GM03348 (cell line): ENCODE results near the gene GNAT3.
A peak's percentile ranks its signal among the peaks of the same experiment; 100 is the strongest.

Source experiments
- DNase-seq: peaks from one replicate; pipeline ENCODE4 v3.0.0; 2012; ENCODE audit warnings: low spot score

GNAT3 gene

DNA sequence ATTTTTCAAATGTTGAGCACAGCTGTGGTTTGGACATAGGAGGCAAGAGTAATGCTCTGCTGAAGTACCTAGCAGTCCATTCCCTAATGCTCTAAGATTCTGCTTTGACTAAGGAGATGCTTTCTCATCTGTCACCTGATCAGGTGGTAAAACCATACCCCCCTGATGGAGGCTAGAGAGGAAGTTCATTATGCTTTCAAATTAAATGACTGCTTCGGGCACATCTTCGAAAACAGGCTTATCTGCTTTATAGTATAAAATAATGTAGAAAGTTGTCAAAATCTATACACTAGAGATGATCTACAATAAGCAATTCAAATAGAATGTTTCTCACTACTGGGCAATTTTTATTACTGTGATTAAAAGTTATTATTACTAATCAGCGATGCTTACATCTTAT lies at the start of gene GNAT3:
Gene GNAT3, minus strand, starts transcription at position 101 of the 400 bp plus-strand sequence. CDS start 138 bp downstream, outside the sequence.
- no peak for DNase-seq

DNA sequence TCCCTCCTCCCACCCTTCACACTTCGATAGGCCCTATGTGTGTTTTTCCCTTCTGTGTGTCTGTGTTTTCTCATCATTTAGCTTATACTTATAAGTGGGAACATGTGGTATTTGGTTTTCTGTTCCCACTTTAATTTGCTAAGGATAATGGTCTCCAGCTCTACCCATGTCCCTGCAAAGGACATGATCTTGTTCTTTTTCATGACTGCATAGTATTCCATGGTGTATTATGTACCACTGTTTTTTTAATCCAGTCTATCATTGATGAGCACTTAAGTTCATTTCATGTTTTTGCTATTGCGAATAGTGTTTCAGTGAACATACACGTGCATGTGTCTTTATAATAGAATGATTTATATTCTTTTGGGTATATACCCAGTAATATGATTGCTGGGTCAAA lies 46.3 kb upstream of the GNAT3 start:
- DNase-seq = no peak

DNA sequence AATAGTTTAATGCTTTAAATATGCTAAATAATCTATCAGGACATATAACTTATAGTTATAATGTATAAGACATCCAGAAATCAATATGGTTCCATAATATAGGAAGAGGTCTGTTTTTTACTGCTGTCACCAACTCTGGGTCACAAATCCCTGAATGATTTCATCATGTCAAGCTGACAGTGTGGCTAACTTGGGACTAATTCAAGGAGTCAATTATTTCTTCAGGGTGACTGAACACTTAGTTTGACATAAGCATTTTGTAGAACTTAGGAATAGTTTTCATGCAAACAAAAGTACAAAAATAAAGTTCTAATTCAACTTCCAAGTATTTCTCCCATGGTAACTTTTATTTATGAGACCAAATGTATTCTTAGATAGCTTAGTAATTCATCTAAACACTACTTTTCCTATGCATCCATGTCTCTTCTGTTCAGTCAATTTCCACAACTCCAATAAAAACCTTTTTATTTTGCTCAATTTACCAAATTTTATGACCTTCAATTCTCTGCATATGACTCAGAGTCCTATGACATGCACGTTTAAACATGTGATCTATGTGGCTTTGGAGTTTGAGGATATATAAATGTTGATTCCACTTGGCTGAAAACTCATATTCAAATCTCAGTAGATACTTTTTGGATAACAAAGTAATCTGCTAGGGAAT lies 40.3 kb upstream of the GNAT3 start:
- peak; percentile 33 for DNase-seq

DNA sequence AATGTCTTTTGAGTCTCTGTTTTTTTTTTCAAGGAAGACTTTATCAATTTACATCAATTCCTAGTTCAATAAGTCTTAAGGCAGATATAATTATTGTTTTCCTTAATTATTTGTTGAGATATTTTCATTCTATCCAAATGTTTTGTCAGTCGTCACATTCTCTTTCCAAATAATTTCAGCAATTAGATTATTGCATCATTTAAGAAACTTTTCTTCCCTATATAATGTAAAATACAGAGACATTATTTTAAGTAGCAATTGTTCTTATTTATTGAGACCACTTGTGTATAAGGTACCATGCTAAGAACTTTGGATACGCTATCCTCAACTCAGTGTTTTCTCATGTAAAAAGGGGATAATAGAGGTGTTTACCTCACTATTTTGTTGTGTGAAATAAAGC lies 38.1 kb upstream of the GNAT3 start:
- no peak for DNase-seq

DNA sequence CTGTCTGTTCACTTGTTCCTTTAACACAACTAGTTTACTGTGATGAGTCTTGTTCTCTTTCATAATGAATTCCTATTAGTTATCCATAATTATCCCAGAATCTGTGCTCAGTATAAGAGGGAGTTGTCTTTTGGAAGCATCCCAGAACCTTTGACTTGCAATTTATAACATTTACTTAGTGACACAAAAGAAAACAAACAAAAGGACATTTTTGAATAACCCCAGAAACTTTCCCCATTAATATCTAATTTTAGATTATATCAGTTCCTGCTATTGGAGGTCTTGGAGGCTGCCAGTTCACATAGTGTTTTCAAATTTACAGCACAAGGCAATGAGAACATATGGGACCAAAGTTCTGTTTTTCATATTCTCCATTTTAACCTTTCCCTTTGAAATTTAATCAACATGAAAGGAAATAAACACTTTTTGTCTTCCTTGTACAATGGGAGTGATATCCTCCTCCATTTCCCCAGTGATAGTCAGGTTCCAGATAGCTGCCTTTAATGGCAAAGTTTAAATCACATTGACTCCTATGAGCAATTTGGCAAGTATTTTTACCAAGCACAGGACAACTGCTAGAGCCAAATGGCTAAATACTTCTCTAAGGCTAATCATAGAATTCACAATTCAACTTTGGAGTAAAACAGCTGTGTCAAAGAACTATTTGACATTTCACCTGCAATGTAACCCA lies 37.1 kb upstream of the GNAT3 start:
- DNase-seq = peak; percentile 23

DNA sequence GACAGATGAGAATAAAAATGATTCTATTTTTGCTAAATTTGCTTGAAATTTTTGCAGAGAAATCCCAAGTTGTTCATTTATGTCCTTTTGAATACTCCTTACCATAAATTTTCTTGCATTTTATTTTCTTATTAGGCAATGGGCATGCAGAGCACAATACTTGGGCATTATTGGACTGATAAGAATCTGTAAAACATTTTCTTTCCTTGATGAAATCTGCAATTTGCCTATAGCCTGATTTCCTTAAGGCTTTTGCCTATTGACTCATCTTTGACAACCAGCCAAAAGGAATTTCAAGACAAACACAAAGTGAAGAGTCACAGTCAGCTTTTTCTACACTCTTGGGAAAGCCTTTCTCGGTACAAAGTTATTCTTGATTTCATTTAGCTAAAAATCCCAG lies 30.5 kb upstream of the GNAT3 start:
- DNase-seq = peak; percentile 74

DNA sequence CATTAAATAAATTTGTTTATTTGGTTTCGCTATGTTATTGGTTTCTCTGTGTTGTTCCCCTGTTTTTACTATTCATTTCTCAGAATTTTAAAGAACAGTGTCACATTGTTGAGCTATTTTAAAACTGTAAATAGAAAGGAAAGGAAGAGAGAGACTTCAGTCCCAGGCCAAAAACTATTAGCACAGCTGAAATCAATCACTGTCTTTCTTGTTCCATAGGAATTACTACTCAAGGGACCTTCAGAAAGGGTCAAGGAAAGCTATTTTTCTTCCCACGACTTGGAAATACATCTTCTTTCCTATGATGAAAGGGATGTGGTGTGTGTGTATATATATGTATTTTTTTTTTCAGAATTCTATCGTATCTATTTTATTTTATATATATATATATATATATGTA lies 29.0 kb upstream of the GNAT3 start:
- no peak for DNase-seq

DNA sequence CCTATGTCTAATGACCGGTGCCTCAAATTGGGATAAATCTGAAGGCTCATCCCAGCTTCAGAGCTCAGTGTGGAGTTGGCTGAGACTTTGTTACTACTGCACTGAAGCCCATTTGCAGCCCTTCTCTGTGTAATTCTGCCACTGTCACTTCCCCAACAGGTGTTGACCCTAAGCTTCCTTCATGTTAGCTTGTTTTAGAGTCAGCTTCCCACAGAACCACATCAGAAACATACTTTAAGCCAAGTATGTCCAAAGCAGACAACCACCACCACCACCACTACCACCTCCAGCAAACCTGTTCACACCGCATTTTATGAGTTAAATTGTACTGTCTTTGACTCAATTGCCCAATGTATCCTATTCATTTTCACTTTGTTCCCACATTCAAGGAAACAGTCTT lies 25.2 kb upstream of the GNAT3 start:
- no peak for DNase-seq

DNA sequence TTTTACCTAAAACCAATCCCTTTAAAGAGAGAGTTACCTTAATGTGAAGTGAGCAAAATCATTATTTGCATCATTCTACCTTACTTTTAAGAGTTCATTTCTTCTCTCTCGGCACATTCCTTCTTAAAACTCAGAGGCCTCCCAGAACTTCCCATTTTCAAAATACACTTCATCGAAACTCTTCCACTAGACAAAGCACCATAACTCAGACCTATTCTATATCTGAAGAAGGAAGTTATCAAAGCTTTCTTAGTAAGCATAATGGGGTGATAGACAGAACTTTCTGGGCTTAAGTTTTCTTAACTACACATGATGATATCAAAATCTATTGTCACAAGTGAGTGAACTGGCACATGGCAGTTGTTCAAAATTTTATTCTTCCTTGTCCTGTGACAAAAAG lies 24.6 kb upstream of the GNAT3 start:
- DNase-seq = no peak

DNA sequence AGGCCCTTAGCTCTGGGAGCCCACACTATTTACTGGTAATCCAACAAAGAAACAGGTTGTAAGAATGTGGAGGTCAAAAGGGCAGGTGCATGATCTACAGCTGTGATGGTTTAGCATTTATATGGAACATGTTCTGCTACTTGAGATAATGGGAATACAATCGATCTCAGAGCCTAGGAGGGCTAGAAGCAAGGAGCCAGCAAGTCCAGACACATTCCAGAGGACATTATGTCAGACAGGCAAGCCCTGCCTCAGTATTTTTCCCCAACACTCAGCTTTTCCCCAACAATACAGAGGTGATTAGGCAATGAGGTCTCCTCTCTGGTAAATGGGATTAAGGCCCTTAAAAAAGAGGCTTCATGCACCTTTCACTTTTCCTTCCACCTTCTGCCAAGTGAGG lies 21.4 kb upstream of the GNAT3 start:
- peak; percentile 27 for DNase-seq

DNA sequence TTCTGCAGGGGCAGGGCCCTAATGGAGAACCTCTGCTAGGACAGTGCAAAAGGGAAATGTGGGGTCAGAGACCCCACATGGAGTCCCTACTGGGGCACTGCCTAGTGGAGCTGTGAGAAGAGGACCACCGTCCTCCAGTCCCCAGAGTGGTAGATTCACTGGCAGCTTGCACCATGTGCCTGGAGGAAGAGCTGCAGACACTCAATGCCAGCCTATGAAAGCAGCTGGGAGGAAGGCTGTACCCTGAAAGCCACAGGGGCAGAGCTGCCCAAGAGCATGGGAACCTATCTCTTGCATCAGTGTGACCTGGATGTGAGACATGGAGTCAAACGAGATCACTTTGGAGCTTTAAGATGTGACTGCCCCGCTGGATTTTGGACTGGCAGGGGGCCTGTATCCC lies 20.3 kb upstream of the GNAT3 start:
- DNase-seq = no peak

DNA sequence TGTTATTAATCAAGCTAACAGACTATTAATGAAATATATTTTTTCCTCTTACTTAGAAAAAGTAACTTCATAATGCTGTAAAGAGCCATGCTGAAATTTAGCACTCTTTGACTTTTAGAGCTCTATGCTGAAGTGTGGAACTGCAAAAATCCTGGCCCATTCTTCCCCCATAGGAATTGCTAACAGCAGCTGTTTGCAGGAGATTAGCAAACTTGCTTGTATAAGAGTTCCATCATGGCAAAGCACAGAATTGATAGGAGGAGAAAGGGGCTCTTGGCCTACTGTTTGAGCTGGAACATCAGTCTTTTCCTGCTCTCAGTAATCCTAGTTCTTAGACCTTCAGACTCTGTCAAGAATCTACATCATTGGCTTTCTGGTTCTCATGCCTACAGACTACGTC lies 18.3 kb upstream of the GNAT3 start:
- DNase-seq = no peak

DNA sequence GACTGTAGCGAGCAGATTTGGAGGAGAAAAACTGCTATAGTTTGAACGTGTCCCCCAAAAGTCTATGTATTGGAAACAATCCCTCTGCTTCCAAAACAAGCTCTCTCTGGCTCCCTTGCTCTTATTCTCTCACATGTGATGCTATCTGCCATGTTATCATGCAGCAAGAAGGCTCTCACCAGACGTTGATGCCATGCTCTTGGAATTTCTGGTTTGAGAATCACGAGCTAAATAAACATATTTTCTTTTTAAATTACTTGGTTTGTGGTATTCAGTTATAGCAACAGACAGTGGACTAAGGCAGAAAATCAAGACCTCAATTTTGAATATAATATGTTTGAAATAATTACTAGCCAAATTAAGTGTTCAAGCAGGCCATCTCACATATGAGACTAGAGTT lies 17.5 kb upstream of the GNAT3 start:
- no peak for DNase-seq

DNA sequence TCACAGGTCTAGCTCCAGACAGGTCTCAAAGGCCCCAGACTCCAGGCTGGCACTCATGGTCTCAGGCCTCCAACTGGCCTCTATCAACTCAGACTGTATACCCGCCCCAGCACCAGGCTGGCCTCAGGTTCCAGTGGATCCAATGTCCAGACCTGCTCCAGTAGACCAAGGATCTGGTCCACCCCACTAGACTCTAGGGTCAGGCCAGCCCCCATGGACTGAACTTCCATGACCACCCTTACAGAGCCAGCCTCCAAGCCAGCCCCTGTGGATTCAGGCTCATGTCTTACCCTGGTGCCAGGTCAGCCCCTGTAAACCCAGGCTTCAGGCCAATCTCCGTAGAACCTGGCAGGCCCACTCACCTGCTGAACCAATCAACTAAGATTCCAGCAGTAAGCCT lies 16.8 kb upstream of the GNAT3 start:
- DNase-seq = no peak

DNA sequence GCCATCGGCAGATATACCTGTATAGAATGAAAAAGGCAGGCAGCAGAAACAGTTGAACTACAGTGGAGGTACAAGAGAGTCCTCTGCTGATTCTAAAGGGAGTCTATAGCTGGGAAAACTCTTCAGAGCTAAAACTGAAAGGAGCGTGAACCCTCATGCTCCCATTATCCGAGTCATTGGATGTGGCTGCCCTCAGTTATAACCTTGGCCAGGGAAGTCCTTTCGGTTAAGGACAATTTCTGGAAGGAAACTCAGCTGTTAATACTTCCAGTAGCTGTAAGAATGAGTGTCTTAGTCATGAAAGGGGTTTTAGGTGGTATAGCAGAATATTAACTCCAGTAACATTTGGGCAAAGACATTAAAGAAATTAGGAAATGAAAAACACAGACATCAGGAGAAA lies 14.6 kb upstream of the GNAT3 start:
- DNase-seq = no peak

DNA sequence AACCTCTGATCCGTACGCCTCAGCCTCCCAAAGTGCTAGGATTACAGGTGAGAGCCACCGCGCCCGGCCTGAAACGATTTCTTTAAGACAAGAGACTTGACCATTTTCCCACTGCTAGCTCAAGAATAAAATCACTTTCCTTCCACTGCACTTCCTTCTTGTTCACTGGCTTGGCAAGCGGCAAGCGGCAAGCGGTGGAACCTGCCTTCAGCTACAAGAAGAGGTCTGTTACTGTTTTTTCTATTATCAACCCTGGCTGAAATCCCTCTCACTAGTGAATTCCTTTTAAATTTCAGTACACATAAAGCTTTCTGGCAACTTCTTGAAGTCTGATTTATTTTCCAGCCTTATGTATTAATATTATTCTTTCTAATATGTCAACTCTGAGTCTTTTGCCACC lies 12.8 kb upstream of the GNAT3 start:
- no peak for DNase-seq

DNA sequence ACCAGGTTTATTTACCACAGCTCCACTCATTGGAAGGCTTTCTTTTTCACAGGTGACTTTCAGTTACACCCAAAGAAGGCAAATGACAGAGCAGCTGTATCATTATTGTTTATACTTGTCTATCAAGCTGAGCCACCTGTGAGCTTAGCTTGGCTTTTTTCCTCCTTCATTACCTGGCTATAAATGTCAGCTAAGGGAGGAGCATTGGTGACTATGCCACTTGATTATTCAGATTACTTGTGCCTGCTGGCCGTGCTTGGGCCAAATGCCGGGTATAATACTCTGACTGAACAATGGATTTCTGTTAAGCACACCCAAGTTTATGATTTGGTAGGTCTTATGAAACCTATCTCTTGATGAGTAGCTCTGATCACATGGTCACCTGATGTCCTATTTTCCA lies 9.9 kb upstream of the GNAT3 start:
- no peak for DNase-seq

DNA sequence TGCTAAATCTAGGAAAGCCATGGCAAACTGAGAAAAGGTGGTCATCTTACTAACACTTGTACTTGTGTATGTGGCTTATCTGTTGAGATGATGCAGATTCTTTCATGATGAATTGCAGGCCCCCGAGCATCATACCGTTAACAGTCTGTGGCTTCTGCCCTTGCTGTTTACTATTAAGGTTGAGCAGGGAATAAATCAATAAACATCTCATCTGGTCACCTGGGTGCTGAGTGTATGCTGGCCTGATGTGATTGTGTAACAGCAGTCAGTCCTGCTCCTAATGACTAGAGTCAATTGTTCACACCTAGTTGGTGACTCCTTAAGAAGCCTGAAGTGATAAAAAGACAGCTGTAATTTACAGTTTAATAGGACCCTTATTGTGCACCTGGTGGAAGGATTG lies 8.3 kb upstream of the GNAT3 start:
- no peak for DNase-seq

DNA sequence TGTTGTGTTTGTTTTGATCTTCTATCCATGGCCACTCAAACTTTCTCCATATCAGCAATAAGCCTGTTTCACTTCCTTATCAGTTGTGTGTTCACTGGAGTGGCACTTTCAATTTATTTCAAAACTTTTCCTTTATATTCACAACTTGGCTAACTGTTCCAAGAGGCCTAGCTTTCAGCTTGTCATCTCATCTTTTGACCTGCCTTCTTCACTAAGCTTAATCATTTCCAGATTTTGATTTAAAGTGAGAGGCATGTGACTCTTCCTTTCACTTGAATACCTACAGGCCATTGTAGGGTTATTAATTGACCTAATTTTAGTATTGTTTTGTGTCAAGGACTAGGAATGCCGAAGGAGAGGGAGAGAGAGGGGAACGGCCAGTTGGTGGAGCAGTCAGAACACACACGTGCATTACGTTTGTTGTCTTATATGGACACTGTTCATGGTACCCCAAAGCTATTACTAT lies 5.5 kb upstream of the GNAT3 start:
- no peak for DNase-seq

DNA sequence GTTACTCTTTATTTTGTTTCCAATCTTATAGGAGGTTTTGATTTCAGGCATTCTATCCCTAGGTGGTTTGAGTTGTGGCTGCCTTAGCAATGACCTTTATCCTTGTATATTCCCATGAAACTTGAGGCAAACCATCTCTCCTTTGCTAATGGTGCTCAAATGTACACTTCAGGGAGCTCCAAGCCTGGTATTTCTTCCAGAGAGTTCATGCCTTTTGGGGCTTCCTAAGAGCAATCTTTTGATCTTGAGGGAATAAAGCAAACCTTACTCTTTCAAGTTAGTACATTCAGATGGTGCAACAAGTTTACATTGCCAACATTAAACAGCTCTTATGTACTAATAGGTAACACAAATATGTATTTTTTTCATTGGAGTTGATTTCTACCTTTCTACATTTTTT lies 3.4 kb upstream of the GNAT3 start:
- DNase-seq = no peak

DNA sequence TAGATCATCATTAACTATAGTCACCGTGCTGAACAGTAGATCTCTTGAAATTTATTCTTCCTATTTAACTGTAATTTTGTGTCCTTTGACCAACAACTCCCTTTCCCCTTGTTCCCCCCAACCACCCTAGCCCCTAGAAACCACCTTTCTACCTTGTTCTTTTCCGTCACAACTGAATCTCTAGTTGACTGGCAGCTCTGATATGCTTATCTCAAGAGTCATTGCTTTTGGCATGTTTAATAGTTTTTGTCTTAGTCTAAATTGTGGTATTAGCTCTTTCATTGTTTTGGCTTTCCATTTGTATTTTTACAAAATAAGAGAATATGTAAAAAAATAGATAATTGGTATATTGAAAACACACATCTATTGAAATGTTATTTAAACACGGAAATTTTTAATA lies 1.8 kb downstream of the GNAT3 start:
- DNase-seq = no peak

DNA sequence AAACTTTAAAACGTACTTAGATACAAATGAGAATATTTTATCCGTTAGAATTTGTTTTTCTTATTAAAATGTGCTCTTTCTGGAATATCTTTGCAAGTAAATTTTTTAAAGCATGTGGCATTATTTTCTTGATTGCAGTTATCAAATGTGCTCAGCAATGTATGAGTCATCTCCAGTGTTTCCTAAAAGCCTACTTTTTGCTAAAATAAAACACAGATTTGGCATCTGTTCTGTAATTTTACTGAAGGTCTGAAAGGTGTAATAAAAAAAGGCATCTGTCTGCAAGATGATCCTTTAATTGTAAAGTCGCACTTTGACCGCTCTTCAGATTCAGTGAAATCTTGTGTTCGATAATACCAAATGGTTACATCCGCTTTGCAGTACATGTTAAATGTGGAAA lies 3.4 kb downstream of the GNAT3 start:
- DNase-seq = no peak

DNA sequence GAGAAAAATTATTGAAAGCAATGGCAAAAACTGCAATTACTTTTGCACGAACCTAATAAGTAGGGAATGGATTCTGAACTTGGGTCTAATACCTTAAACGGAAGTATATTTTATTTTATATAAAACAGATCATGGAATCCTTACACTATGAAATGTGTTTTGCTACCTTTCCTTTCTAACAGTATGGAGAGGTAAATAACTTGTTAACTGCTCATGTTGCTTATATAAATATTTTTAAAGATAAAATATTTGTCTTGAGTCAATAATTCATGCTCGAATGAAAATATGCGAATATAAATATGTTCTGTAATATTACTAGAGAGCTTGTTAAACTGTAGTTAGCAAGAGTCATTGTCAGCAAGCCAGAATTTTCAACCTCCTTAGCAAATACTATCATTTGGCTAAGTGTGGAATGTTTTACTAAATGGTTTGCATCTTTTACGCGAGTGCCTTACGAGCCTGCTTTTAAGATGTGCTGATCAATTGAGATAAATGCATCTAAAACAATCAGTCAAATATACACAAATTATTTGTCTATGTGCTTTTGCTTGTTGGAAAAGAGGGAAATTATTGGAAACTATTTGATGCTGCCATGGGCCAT lies 5.9 kb downstream of the GNAT3 start:
- no peak for DNase-seq

DNA sequence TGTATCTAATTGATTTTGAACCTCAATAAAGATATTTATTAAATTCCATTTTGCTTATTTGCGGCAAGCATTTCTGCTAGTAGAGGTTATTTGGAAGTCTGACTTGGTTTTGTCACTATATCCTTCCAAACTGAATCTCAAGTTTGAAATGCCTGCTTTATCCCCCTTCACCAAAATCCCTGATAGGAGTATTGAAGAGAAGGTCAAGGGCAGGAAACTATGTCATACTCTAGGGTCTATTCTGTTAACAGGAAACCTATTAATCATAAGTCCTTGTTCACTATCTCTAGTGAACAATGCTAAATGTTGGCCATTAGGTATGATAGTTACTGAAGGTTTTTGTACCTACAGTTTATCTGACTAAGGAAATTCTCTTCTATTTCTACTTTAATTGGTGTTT lies 11.5 kb downstream of the GNAT3 start:
- DNase-seq = no peak
